ENCODE data around the gene LAMB1.

- TF ChIP-seq CTCF (IDR thresholded peaks at IDR 0.05; ENCODE audit: insufficient read depth, low read length, poor library complexity, severe bottlenecking) (no peak), EZH2phosphoT487 (conservative IDR thresholded peaks at IDR 0.05; ENCODE audit: low read length) (no peak)
These were observed 80.1 kb downstream of the LAMB1 start for GRCh38 chr7:107922886-107923285.
